ENCODE measurements around the gene FGGY.
"Not testable (repeated sequence)": the region's sequence is repeated elsewhere in the genome, so short reads cannot be mapped to it uniquely, and the experiment has no call there.

FGGY gene

GRCh38 chr1:59457786-59458185 is 160.9 kb downstream of the FGGY start:
- Histone ChIP-seq H3K4me3 (ENCODE audit: low read depth in 1 of 2, low read length in 2 of 2) (no peak overlapping the region), H3K9ac (ENCODE audit: low read length) (no peak overlapping the region), H3K4me1 (ENCODE audit: insufficient read depth, low read length) (peaks cover 4% of the 10 kb centered on the region)

DNA sequence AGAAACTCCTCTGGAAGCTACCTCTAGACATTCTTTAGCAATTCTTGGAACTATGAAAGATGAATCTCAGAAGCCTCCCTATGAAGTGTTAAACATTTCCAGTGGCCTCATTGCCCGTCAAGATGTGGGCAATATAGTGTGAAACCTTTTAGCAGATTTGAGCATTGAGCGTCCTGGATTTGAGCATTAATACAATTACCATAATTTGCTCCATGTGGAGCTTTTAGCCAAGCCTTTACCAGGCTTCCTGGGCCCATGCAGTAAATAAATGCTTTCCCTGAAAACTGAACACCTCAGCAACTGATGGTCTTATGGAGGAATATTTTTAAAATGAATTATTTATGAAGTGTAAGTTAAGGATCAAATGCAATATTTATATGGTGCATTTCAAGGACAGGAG is 162.0 kb downstream of the FGGY start:
- no peaks in the 10 kb centered on the region for H3K4me1 ChIP-seq (ENCODE audit: insufficient read depth, low read length)

More at GRCh38 chr1:59457786-59458185, 160.9 kb downstream of the FGGY start:
- Histone ChIP-seq H3K36me3 (ENCODE audit: insufficient read depth, low read length) (no peaks in the 10 kb centered on the region), H3K27ac (ENCODE audit: low read depth, low read length) (no peak overlapping the region), H3K9me3 (ENCODE audit: low read length) (no peaks in the 10 kb centered on the region), H3K27me3 (ENCODE audit: control insufficient read depth in 1 of 2, insufficient read depth in 2 of 2, low read length in 2 of 2) (no peaks in the 10 kb centered on the region)

GRCh38 chr1:59462942-59463341 is 166.0 kb downstream of the FGGY start:
- H3K9ac ChIP-seq (ENCODE audit: low read length); H3K4me3 ChIP-seq (ENCODE audit: low read depth in 1 of 2, low read length in 2 of 2); H3K27me3 ChIP-seq (ENCODE audit: control insufficient read depth in 1 of 2, insufficient read depth in 2 of 2, low read length in 2 of 2); H3K27ac ChIP-seq (ENCODE audit: low read depth, low read length); H3K9me3 ChIP-seq (ENCODE audit: low read length); H3K4me1 ChIP-seq (ENCODE audit: insufficient read depth, low read length); H3K36me3 ChIP-seq (ENCODE audit: insufficient read depth, low read length): not testable (repeated sequence)

More for the DNA sequence above, 162.0 kb downstream of the FGGY start:
- Histone ChIP-seq H3K9ac (ENCODE audit: low read length) (no peak overlapping the region), H3K36me3 (ENCODE audit: insufficient read depth, low read length) (no peaks in the 10 kb centered on the region), H3K9me3 (ENCODE audit: low read length) (no peaks in the 10 kb centered on the region), H3K4me3 (ENCODE audit: low read depth in 1 of 2, low read length in 2 of 2) (no peak overlapping the region), H3K27ac (ENCODE audit: low read depth, low read length) (no peak overlapping the region), H3K27me3 (ENCODE audit: control insufficient read depth in 1 of 2, insufficient read depth in 2 of 2, low read length in 2 of 2) (no peaks in the 10 kb centered on the region)

DNA sequence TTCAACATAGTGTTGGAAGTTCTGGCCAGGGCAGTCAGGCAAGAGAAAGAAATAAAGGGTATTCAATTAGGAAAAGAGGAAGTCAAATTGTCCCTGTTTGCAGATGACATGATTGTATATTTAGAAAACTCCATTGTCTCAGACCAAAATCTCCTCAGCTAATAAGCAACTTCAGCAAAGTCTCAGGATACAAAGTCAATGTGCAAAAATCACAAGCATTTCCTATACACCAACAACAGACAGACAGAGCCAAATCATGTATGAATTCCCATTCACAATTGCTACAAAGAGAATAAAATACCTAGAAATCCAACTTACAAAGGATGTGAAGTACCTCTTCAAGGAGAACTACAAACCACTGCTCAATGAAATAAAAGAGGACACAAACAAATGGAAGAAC is 168.6 kb downstream of the FGGY start:
- not testable (repeated sequence) for H3K27me3 ChIP-seq (ENCODE audit: control insufficient read depth in 1 of 2, insufficient read depth in 2 of 2, low read length in 2 of 2); H3K9ac ChIP-seq (ENCODE audit: low read length); H3K4me3 ChIP-seq (ENCODE audit: low read depth in 1 of 2, low read length in 2 of 2); H3K4me1 ChIP-seq (ENCODE audit: insufficient read depth, low read length); H3K9me3 ChIP-seq (ENCODE audit: low read length); H3K36me3 ChIP-seq (ENCODE audit: insufficient read depth, low read length); H3K27ac ChIP-seq (ENCODE audit: low read depth, low read length)

GRCh38 chr1:59468828-59469428 is 172.0 kb downstream of the FGGY start:
- no peaks in the 10 kb centered on the region for H3K36me3 ChIP-seq (ENCODE audit: insufficient read depth, low read length)
- H3K27me3 ChIP-seq (ENCODE audit: control insufficient read depth in 1 of 2, insufficient read depth in 2 of 2, low read length in 2 of 2) = no peaks in the 10 kb centered on the region
- no peak overlapping the region for H3K27ac ChIP-seq (ENCODE audit: low read depth, low read length)
- no peak overlapping the region for H3K4me3 ChIP-seq (ENCODE audit: low read depth in 1 of 2, low read length in 2 of 2)
- no peaks in the 10 kb centered on the region for H3K4me1 ChIP-seq (ENCODE audit: insufficient read depth, low read length)
- H3K9ac ChIP-seq (ENCODE audit: low read length) = no peak overlapping the region
- H3K9me3 ChIP-seq (ENCODE audit: low read length) = no peaks in the 10 kb centered on the region

DNA sequence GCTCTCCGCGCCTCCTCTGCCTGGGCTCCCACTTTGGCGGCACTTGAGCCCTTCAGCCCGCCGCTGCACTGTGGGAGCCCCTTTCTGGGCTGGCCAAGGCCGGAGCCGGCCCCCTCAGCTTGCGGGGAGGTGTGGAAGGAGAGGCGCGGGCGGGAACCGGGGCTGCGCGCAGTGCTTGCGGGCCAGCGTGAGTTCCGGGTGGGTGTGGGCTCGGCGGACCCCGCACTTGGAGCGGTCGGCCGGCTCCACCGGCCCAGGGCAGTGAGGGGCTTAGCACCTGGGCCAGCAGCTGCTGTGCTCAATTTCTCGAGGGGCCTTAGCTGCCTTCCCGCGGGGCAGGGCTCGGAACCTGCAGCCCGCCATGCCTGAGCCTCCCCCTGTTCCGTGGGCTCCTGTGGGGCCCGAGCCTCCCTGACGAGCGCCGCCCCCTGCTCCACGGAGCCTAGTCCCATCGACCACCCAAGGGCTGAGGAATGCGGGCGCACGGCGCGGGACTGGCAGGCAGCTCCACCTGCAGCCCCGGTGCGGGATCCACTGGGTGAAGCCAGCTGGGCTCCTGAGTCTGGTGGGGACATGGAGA is 175.2 kb downstream of the FGGY start:
- H3K27ac ChIP-seq (ENCODE audit: low read depth, low read length); H3K9me3 ChIP-seq (ENCODE audit: low read length); H3K4me1 ChIP-seq (ENCODE audit: insufficient read depth, low read length); H3K9ac ChIP-seq (ENCODE audit: low read length); H3K36me3 ChIP-seq (ENCODE audit: insufficient read depth, low read length); H3K27me3 ChIP-seq (ENCODE audit: control insufficient read depth in 1 of 2, insufficient read depth in 2 of 2, low read length in 2 of 2); H3K4me3 ChIP-seq (ENCODE audit: low read depth in 1 of 2, low read length in 2 of 2): not testable (repeated sequence)

- Histone ChIP-seq H3K27me3 (ENCODE audit: control insufficient read depth in 1 of 2, insufficient read depth in 2 of 2, low read length in 2 of 2) (no peaks in the 10 kb centered on the region), H3K36me3 (ENCODE audit: insufficient read depth, low read length) (no peaks in the 10 kb centered on the region), H3K4me3 (ENCODE audit: low read depth in 1 of 2, low read length in 2 of 2) (no peak overlapping the region), H3K27ac (ENCODE audit: low read depth, low read length) (no peak overlapping the region), H3K4me1 (ENCODE audit: insufficient read depth, low read length) (no peaks in the 10 kb centered on the region), H3K9ac (ENCODE audit: low read length) (no peak overlapping the region), H3K9me3 (ENCODE audit: low read length) (no peaks in the 10 kb centered on the region)
Measured at GRCh38 chr1:59473831-59474230, 176.9 kb downstream of the FGGY start.

DNA sequence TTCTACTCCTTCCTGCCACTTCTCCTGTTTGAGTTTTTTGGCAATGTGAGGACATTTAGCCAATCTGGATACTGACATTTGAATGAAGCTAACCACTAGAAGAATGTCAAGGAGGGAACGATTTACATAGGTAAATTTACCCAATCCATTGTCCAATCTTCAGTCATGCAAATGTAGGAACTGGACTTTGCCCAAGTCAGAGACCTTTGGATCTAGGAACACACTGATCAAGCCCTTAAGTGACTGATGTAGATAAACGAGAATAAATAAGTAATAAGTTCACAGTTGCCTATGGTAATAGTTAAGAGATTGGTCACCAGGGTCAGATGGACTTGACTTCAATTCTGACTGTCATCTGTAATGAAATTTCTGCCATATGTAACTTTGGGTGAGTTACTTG is 177.6 kb downstream of the FGGY start:
- Histone ChIP-seq H3K4me1 (ENCODE audit: insufficient read depth, low read length) (no peaks in the 10 kb centered on the region), H3K36me3 (ENCODE audit: insufficient read depth, low read length) (no peaks in the 10 kb centered on the region), H3K27ac (ENCODE audit: low read depth, low read length) (no peak overlapping the region), H3K27me3 (ENCODE audit: control insufficient read depth in 1 of 2, insufficient read depth in 2 of 2, low read length in 2 of 2) (no peaks in the 10 kb centered on the region), H3K9ac (ENCODE audit: low read length) (no peak overlapping the region), H3K4me3 (ENCODE audit: low read depth in 1 of 2, low read length in 2 of 2) (no peak overlapping the region), H3K9me3 (ENCODE audit: low read length) (no peaks in the 10 kb centered on the region)

- Histone ChIP-seq H3K4me1 (ENCODE audit: insufficient read depth, low read length) (no peaks in the 10 kb centered on the region), H3K4me3 (ENCODE audit: low read depth in 1 of 2, low read length in 2 of 2) (no peak overlapping the region), H3K27me3 (ENCODE audit: control insufficient read depth in 1 of 2, insufficient read depth in 2 of 2, low read length in 2 of 2) (no peaks in the 10 kb centered on the region), H3K9me3 (ENCODE audit: low read length) (no peaks in the 10 kb centered on the region), H3K36me3 (ENCODE audit: insufficient read depth, low read length) (no peaks in the 10 kb centered on the region), H3K27ac (ENCODE audit: low read depth, low read length) (no peak overlapping the region), H3K9ac (ENCODE audit: low read length) (no peak overlapping the region)
Measured at GRCh38 chr1:59475737-59476136, 178.8 kb downstream of the FGGY start.

GRCh38 chr1:59477286-59477685 is 180.4 kb downstream of the FGGY start:
- Histone ChIP-seq H3K36me3 (ENCODE audit: insufficient read depth, low read length) (no peaks in the 10 kb centered on the region), H3K9ac (ENCODE audit: low read length) (no peak overlapping the region), H3K4me1 (ENCODE audit: insufficient read depth, low read length) (peaks cover 6% of the 10 kb centered on the region), H3K27ac (ENCODE audit: low read depth, low read length) (no peak overlapping the region), H3K27me3 (ENCODE audit: control insufficient read depth in 1 of 2, insufficient read depth in 2 of 2, low read length in 2 of 2) (no peaks in the 10 kb centered on the region), H3K4me3 (ENCODE audit: low read depth in 1 of 2, low read length in 2 of 2) (no peak overlapping the region), H3K9me3 (ENCODE audit: low read length) (no peaks in the 10 kb centered on the region)

DNA sequence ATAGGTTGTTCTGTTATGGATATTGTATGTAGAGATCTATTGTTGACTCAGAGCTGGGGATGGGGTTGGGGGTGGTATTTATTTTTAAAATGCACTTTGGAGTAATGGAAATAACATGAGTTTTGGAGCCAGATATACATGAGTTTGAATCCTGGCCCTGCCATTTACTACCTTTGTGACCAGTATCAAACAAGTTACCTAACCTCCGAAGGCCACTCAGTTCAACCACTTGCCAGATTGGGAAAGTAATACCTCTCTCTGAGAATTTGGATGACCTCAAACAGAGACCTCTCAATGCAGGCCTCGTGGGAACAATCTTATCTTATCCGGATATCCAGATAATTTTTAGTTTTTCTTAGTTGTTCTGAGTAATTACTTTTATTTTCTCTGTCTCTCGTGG is 181.0 kb downstream of the FGGY start:
- peaks cover 6% of the 10 kb centered on the region for H3K4me1 ChIP-seq (ENCODE audit: insufficient read depth, low read length)
- no peaks in the 10 kb centered on the region for H3K27me3 ChIP-seq (ENCODE audit: control insufficient read depth in 1 of 2, insufficient read depth in 2 of 2, low read length in 2 of 2)
- H3K27ac ChIP-seq (ENCODE audit: low read depth, low read length) = no peak overlapping the region
- no peak overlapping the region for H3K9ac ChIP-seq (ENCODE audit: low read length)
- H3K9me3 ChIP-seq (ENCODE audit: low read length) = no peaks in the 10 kb centered on the region
- no peak overlapping the region for H3K4me3 ChIP-seq (ENCODE audit: low read depth in 1 of 2, low read length in 2 of 2)
- H3K36me3 ChIP-seq (ENCODE audit: insufficient read depth, low read length) = no peaks in the 10 kb centered on the region

GRCh38 chr1:59478822-59479221 is 181.9 kb downstream of the FGGY start:
- no peaks in the 10 kb centered on the region for H3K36me3 ChIP-seq (ENCODE audit: insufficient read depth, low read length)
- no peaks in the 10 kb centered on the region for H3K27me3 ChIP-seq (ENCODE audit: control insufficient read depth in 1 of 2, insufficient read depth in 2 of 2, low read length in 2 of 2)
- H3K4me1 ChIP-seq (ENCODE audit: insufficient read depth, low read length) = peaks cover 12% of the 10 kb centered on the region
- no peaks in the 10 kb centered on the region for H3K9me3 ChIP-seq (ENCODE audit: low read length)
- no peak overlapping the region for H3K4me3 ChIP-seq (ENCODE audit: low read depth in 1 of 2, low read length in 2 of 2)
- no peak overlapping the region for H3K27ac ChIP-seq (ENCODE audit: low read depth, low read length)
- no peak overlapping the region for H3K9ac ChIP-seq (ENCODE audit: low read length)

Data from muscle layer of colon (tissue), 2 donors.